Lower leg skin (tissue), 3 donors: Measurements from ENCODE around the gene ZCCHC7.

Experiments
- POLR2A ChIP-seq, 2 donors: fragments of 450-650 bp; IDR thresholded peaks; one replicate each; pipeline ENCODE4 v1.6.1; 2016 to 2017; ENCODE audit warnings: antibody characterized with exemption in 2 of 2, mild to moderate bottlenecking in 1 of 2, moderate library complexity in 1 of 2
- TF ChIP-seq, protein P1 (sequence below), 3 donors: fragments of 450-650 bp; IDR thresholded peaks; one replicate each; pipeline ENCODE4 v1.5.1; 2016; ENCODE audit warnings: antibody characterized with exemption in 3 of 3, mild to moderate bottlenecking in 3 of 3, moderate library complexity in 2 of 3

DNA sequence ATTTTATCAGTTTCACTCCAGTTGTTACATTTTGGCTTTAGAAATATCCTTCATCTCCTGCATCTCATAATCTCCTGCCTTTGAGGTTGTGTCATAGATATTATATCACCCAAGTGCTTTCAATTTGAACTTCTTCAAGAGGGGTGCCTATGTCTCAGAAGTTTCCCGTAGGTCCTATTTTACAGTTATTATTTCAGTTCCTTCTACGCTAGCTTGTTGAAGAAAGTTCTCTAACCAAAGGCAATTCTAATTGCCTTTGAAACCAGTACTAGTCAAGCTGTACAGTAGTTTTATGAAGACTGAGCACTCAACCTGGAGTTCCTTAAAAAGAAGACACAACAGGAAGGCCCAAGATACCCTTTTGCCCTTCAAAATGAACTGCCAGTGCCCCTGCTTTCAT is 116.4 kb downstream of the ZCCHC7 start:
- TF ChIP-seq, protein P1, sequence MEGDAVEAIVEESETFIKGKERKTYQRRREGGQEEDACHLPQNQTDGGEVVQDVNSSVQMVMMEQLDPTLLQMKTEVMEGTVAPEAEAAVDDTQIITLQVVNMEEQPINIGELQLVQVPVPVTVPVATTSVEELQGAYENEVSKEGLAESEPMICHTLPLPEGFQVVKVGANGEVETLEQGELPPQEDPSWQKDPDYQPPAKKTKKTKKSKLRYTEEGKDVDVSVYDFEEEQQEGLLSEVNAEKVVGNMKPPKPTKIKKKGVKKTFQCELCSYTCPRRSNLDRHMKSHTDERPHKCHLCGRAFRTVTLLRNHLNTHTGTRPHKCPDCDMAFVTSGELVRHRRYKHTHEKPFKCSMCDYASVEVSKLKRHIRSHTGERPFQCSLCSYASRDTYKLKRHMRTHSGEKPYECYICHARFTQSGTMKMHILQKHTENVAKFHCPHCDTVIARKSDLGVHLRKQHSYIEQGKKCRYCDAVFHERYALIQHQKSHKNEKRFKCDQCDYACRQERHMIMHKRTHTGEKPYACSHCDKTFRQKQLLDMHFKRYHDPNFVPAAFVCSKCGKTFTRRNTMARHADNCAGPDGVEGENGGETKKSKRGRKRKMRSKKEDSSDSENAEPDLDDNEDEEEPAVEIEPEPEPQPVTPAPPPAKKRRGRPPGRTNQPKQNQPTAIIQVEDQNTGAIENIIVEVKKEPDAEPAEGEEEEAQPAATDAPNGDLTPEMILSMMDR (IDR thresholded peaks at IDR 0.05): no peak
- TF ChIP-seq POLR2A (IDR thresholded peaks at IDR 0.05): no peak
